ENCODE measurements around the gene FAM53B. TPM values are rescaled to one million over a fixed set of nuclear protein-coding genes. Genes with fewer than 3 reads are reported as not detected.

FAM53B gene
- total RNA-seq, 2 experiments from 2014 or later, result 30.1 to 30.9 TPM

GRCh38 chr10:124653811-124654651, 90.1 kb downstream of the FAM53B start:
- Mint-ChIP-seq H3K9me3 (no peaks in the 10 kb centered on the region), H3K27ac (peak overlapping the region; percentile 36), H3K36me3 (ENCODE audit: low read depth) (peaks cover 35% of the 10 kb centered on the region), H3K4me1 (peaks cover 85% of the 10 kb centered on the region), H3K4me3 (no peak overlapping the region), H3K27me3 (no peaks in the 10 kb centered on the region)
- no peak for DNase-seq
- ChIA-PET POLR2A (no interaction called here), CTCF (interaction anchor here (2.0 kb wide), 1 partner anchor 10 kb away, joined by 8 read pairs; no protein-coding TSS in a partner anchor)

GRCh38 chr10:124653311-124653710, 90.9 kb downstream of the FAM53B start:
- Mint-ChIP-seq H3K4me3 (no peak overlapping the region), H3K27ac (peak overlapping the region; percentile 46), H3K9me3 (no peaks in the 10 kb centered on the region), H3K27me3 (no peaks in the 10 kb centered on the region), H3K4me1 (peaks cover 85% of the 10 kb centered on the region), H3K36me3 (ENCODE audit: low read depth) (peaks cover 37% of the 10 kb centered on the region)
- no peak for DNase-seq
- ChIA-PET CTCF (interaction anchor here (2.0 kb wide), 1 partner anchor 11 kb away, joined by 8 read pairs; no protein-coding TSS in a partner anchor), POLR2A (interaction anchor here (0.5 kb wide), 1 partner anchor 9 kb away, joined by 3 read pairs; no protein-coding TSS in a partner anchor)

GRCh38 chr10:124652701-124653100, 91.5 kb downstream of the FAM53B start:
- POLR2A ChIA-PET, result interaction anchor here (0.5 kb wide), 1 partner anchor 10 kb away, joined by 3 read pairs; no protein-coding TSS in a partner anchor
- H3K27ac Mint-ChIP-seq, result no peak overlapping the region
- peaks cover 34% of the 10 kb centered on the region for H3K36me3 Mint-ChIP-seq (ENCODE audit: low read depth)
- no peaks in the 10 kb centered on the region for H3K9me3 Mint-ChIP-seq
- H3K4me1 Mint-ChIP-seq, result peaks cover 85% of the 10 kb centered on the region
- H3K27me3 Mint-ChIP-seq, result no peaks in the 10 kb centered on the region
- H3K4me3 Mint-ChIP-seq, result no peak overlapping the region
- CTCF ChIA-PET, result interaction anchor here (1.5 kb wide), 1 partner anchor 26 kb away, joined by 3 read pairs; no protein-coding TSS in a partner anchor
- no peak for DNase-seq

- Mint-ChIP-seq H3K36me3 (ENCODE audit: low read depth) (peaks cover 35% of the 10 kb centered on the region), H3K27me3 (no peaks in the 10 kb centered on the region), H3K9me3 (no peaks in the 10 kb centered on the region), H3K4me1 (peaks cover 85% of the 10 kb centered on the region), H3K27ac (peak overlapping the region; percentile 50), H3K4me3 (no peak overlapping the region)
- ChIA-PET CTCF (interaction anchor here (1.4 to 1.5 kb wide), 2 partner anchors 19 to 27 kb away, joined by 3 to 5 read pairs; no protein-coding TSS in a partner anchor), POLR2A (no interaction called here)
- DNase-seq, result no peak
Observed at GRCh38 chr10:124652200-124652599, 92.0 kb downstream of the FAM53B start.

- ChIA-PET CTCF (interaction anchor here (1.1 to 1.7 kb wide), 5 partner anchors 12 to 109 kb away, joined by 3 to 5 read pairs (median 3); no protein-coding TSS in a partner anchor), POLR2A (interaction anchor here (0.6 kb wide), 3 partner anchors 51 to 116 kb away, joined by 3 to 10 read pairs (median 5); no protein-coding TSS in a partner anchor)
- H3K4me1 Mint-ChIP-seq, result peaks cover 89% of the 10 kb centered on the region
- H3K27ac Mint-ChIP-seq, result peak overlapping the region; percentile 86
- H3K36me3 Mint-ChIP-seq (ENCODE audit: low read depth), result peaks cover 34% of the 10 kb centered on the region
- H3K27me3 Mint-ChIP-seq, result no peaks in the 10 kb centered on the region
- H3K4me3 Mint-ChIP-seq, result no peak overlapping the region
- DNase-seq, result no peak
- no peaks in the 10 kb centered on the region for H3K9me3 Mint-ChIP-seq
Observed at GRCh38 chr10:124651402-124651891, 92.7 kb downstream of the FAM53B start.

GRCh38 chr10:124650820-124651401, 93.3 kb downstream of the FAM53B start:
- Mint-ChIP-seq H3K27me3 (no peaks in the 10 kb centered on the region), H3K4me1 (peaks cover 92% of the 10 kb centered on the region), H3K36me3 (ENCODE audit: low read depth) (peaks cover 33% of the 10 kb centered on the region), H3K9me3 (no peaks in the 10 kb centered on the region), H3K27ac (peak overlapping the region; percentile 86), H3K4me3 (peak overlapping the region; percentile 32)
- ChIA-PET CTCF (interaction anchor here (1.1 to 3.5 kb wide), 6 partner anchors 13 to 109 kb away, joined by 3 to 10 read pairs (median 3); no protein-coding TSS in a partner anchor), POLR2A (interaction anchor here (0.6 kb wide), 3 partner anchors 51 to 116 kb away, joined by 3 to 10 read pairs (median 5); no protein-coding TSS in a partner anchor)
- peak; percentile 57 for DNase-seq

- ChIA-PET CTCF (interaction anchor here (1.1 to 3.5 kb wide), 7 partner anchors 9 to 108 kb away, joined by 3 to 10 read pairs (median 3); no protein-coding TSS in a partner anchor), POLR2A (interaction anchor here (0.6 kb wide), 2 partner anchors 12 to 47 kb away, joined by 3 read pairs; no protein-coding TSS in a partner anchor)
- no peaks in the 10 kb centered on the region for H3K9me3 Mint-ChIP-seq
- no peaks in the 10 kb centered on the region for H3K27me3 Mint-ChIP-seq
- H3K4me1 Mint-ChIP-seq, result peaks cover 88% of the 10 kb centered on the region
- DNase-seq, result no peak
- peaks cover 30% of the 10 kb centered on the region for H3K36me3 Mint-ChIP-seq (ENCODE audit: low read depth)
- peak overlapping the region; percentile 86 for H3K27ac Mint-ChIP-seq
- H3K4me3 Mint-ChIP-seq, result peak overlapping the region; percentile 32
Observed at GRCh38 chr10:124650263-124650662, 93.9 kb downstream of the FAM53B start.

GRCh38 chr10:124649214-124649613, 95.0 kb downstream of the FAM53B start:
- CTCF ChIA-PET, result interaction anchor here (0.8 to 3.5 kb wide), 12 partner anchors 10 to 96 kb away, joined by 3 to 21 read pairs (median 5); no protein-coding TSS in a partner anchor

GRCh38 chr10:124648738-124649137, 95.4 kb downstream of the FAM53B start:
- ChIA-PET POLR2A (no interaction called here), CTCF (interaction anchor here (0.8 to 3.5 kb wide), 12 partner anchors 10 to 96 kb away, joined by 3 to 21 read pairs (median 5); no protein-coding TSS in a partner anchor)

More at GRCh38 chr10:124649214-124649613, 95.0 kb downstream of the FAM53B start:
- Mint-ChIP-seq H3K9me3 (no peaks in the 10 kb centered on the region), H3K4me1 (peaks cover 83% of the 10 kb centered on the region), H3K36me3 (ENCODE audit: low read depth) (peaks cover 30% of the 10 kb centered on the region), H3K4me3 (no peak overlapping the region), H3K27me3 (no peaks in the 10 kb centered on the region), H3K27ac (peak overlapping the region; percentile 98)
- POLR2A ChIA-PET, result no interaction called here
- DNase-seq, result no peak

GRCh38 chr10:124648131-124648475, 96.1 kb downstream of the FAM53B start:
- Mint-ChIP-seq H3K4me3 (peak overlapping the region; percentile 71), H3K4me1 (peaks cover 77% of the 10 kb centered on the region), H3K9me3 (no peaks in the 10 kb centered on the region), H3K36me3 (ENCODE audit: low read depth) (peaks cover 30% of the 10 kb centered on the region), H3K27me3 (no peaks in the 10 kb centered on the region), H3K27ac (peak overlapping the region; percentile 98)
- ChIA-PET CTCF (interaction anchor here (0.9 to 3.5 kb wide), 14 partner anchors 9 to 101 kb away, joined by 3 to 21 read pairs (median 4); no protein-coding TSS in a partner anchor), POLR2A (no interaction called here)
- no peak for DNase-seq

More at GRCh38 chr10:124648738-124649137, 95.4 kb downstream of the FAM53B start:
- peaks cover 80% of the 10 kb centered on the region for H3K4me1 Mint-ChIP-seq
- H3K27me3 Mint-ChIP-seq, result no peaks in the 10 kb centered on the region
- H3K9me3 Mint-ChIP-seq, result no peaks in the 10 kb centered on the region
- DNase-seq, result peak; percentile 71
- H3K27ac Mint-ChIP-seq, result peak overlapping the region; percentile 98
- peaks cover 30% of the 10 kb centered on the region for H3K36me3 Mint-ChIP-seq (ENCODE audit: low read depth)
- H3K4me3 Mint-ChIP-seq, result peak overlapping the region; percentile 71

GRCh38 chr10:124647421-124648130, 96.6 kb downstream of the FAM53B start:
- peaks cover 35% of the 10 kb centered on the region for H3K36me3 Mint-ChIP-seq (ENCODE audit: low read depth)
- DNase-seq, result peak; percentile 83
- no peaks in the 10 kb centered on the region for H3K27me3 Mint-ChIP-seq
- POLR2A ChIA-PET, result no interaction called here
- H3K4me1 Mint-ChIP-seq, result peaks cover 77% of the 10 kb centered on the region
- CTCF ChIA-PET, result interaction anchor here (0.6 to 3.5 kb wide), 16 partner anchors 9 to 101 kb away, joined by 3 to 21 read pairs (median 4); no protein-coding TSS in a partner anchor
- H3K27ac Mint-ChIP-seq, result peak overlapping the region; percentile 98
- H3K4me3 Mint-ChIP-seq, result peak overlapping the region; percentile 71
- no peaks in the 10 kb centered on the region for H3K9me3 Mint-ChIP-seq
